Osteoblast (primary cell): ENCODE data around the gene SCN4B. TPM values are rescaled to one million over a fixed set of nuclear protein-coding genes. Genes with fewer than 3 reads are reported as not detected.

Source experiments
- DNase-seq: peaks from one replicate; pipeline ENCODE4 v3.0.0; 2011; ENCODE audit warnings: low spot score, mixed read lengths; ENCODE audit not compliant: insufficient read length; ENCODE audit errors: missing footprints
- H2AFZ ChIP-seq: 2 replicates; pipeline ENCODE4 v1.6.0; 2011; ENCODE audit warnings: mild to moderate bottlenecking, low read length
- H3K27ac ChIP-seq: 2 replicates; pipeline ENCODE4 v1.5.1; 2011; ENCODE audit warnings: mild to moderate bottlenecking, low read depth, low read length, moderate library complexity
- H3K27me3 ChIP-seq: 2 replicates; pipeline ENCODE4 v1.6.0; 2012; ENCODE audit warnings: mild to moderate bottlenecking, control low read depth, inconsistent platforms, low read length, moderate library complexity; ENCODE audit not compliant: insufficient read depth
- H3K36me3 ChIP-seq: 2 replicates; pipeline ENCODE4 v1.5.1; 2011; ENCODE audit warnings: mild to moderate bottlenecking, low read length, control low read depth, moderate library complexity; ENCODE audit not compliant: insufficient read depth
- H3K4me1 ChIP-seq: 2 replicates; pipeline ENCODE4 v1.5.1; 2011; ENCODE audit warnings: mild to moderate bottlenecking, low read length, control low read depth, moderate library complexity; ENCODE audit not compliant: insufficient read depth
- H3K4me2 ChIP-seq: 2 replicates; pipeline ENCODE4 v1.6.0; 2011; ENCODE audit warnings: mild to moderate bottlenecking, low read length; ENCODE audit not compliant: insufficient read depth
- H3K4me3 ChIP-seq: fragments of 200-600 bp; sonication (generic); 3 replicates; pipeline ENCODE4 v1.5.1; 2012; ENCODE audit warnings: mild to moderate bottlenecking, low read length, inconsistent platforms; ENCODE audit not compliant: insufficient read depth
- H3K79me2 ChIP-seq: 2 replicates; pipeline ENCODE4 v1.6.0; 2012; ENCODE audit warnings: mild to moderate bottlenecking, low read length, control low read depth, inconsistent platforms; ENCODE audit not compliant: insufficient read depth
- H3K9me3 ChIP-seq: 2 replicates; pipeline ENCODE4 v1.5.1; 2011; ENCODE audit warnings: low read depth, low read length, control low read depth
- H4K20me1 ChIP-seq: 2 replicates; pipeline ENCODE4 v1.6.0; 2012; ENCODE audit warnings: mild to moderate bottlenecking, low read length, control low read depth; ENCODE audit not compliant: insufficient read depth
- CTCF ChIP-seq: IDR thresholded peaks from 2 replicates; pipeline ENCODE4 v1.5.1; 2011; ENCODE audit warnings: mild to moderate bottlenecking, low read depth, low read length, moderate library complexity; ENCODE audit errors: extremely low read depth
- total RNA-seq: library from RNA; depleted of rRNA; stranded (reverse); fragments of >200 nt; gene quantifications from 2 replicates; pipeline ENCODE4 v1.2.3, GENCODE V29; 2012

Gene SCN4B
- total RNA-seq, 1 donor: 0.36 TPM

- Histone ChIP-seq H3K4me1 (no peaks in the 10 kb centered on the region), H4K20me1 (no peaks in the 10 kb centered on the region), H3K79me2 (no peaks in the 10 kb centered on the region), H3K36me3 (no peaks in the 10 kb centered on the region), H3K9me3 (no peaks in the 10 kb centered on the region), H3K27ac (no peak overlapping the region), H3K4me2 (no peak overlapping the region), H3K27me3 (no peaks in the 10 kb centered on the region), H3K4me3 (no peak overlapping the region), H2AFZ (no peak overlapping the region)
- no peak for DNase-seq
- no peak for TF ChIP-seq CTCF
Observed at GRCh38 chr11:118095493-118095892, 57.1 kb downstream of the SCN4B start.

DNA sequence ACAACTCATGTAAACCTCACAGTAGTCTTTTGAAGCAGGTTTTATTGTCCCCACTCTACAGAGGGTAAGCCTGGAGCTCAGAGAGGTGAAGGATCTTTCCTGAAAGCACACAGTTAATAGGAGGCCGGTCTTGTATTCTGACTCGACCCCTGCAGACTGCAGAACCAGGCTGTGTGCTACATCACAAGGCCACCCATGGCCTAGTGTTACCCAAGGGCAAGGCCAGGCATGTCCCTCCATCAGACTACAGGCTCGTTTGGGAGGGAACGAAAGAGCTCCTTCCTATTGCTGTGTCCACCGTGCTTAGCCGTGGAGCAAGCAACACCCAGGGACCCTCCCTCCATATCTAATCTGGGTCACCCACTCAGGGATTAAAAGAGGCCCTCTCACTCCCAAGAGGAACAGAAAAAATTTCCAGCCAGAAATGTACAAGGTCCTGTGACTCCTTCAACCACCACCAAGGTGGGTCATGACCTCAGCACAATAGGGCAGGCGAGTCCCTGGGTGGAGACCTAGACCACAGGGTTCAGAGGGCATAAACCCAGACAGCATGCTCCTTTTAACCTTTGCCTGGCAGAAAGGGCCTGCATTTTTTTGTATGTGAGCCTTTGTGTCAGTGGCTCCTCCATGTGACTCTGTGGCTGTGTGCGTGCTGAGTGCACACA lies 59.6 kb downstream of the SCN4B start:
- Histone ChIP-seq H3K27me3 (no peaks in the 10 kb centered on the region), H2AFZ (no peak overlapping the region), H3K36me3 (no peaks in the 10 kb centered on the region), H4K20me1 (no peaks in the 10 kb centered on the region), H3K4me2 (no peak overlapping the region), H3K4me3 (no peak overlapping the region), H3K4me1 (no peaks in the 10 kb centered on the region), H3K79me2 (no peaks in the 10 kb centered on the region), H3K27ac (no peak overlapping the region), H3K9me3 (no peaks in the 10 kb centered on the region)
- no peak for DNase-seq
- no peak for TF ChIP-seq CTCF

DNA sequence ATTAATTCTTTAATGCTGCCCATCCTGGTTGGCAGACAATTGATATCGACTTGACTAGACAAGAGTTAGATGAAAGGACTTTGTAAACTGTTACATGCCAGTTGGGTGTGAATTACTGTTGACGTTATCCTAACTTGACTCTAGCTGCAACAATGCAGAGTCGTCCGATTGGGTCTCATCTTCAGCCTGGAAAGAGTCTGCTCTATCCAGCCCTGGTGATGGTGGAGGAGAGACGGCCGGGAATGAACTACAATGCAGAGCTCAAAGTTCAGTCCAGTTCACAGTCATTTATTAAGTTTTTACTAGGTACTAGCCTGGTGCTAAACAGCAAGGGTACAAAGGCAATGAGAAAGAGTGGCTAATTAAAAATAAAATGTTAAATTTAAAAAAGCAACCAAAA lies 60.9 kb downstream of the SCN4B start:
- Histone ChIP-seq H4K20me1 (no peaks in the 10 kb centered on the region), H3K27me3 (no peaks in the 10 kb centered on the region), H3K4me3 (no peak overlapping the region), H3K4me1 (no peaks in the 10 kb centered on the region), H3K9me3 (no peaks in the 10 kb centered on the region), H3K27ac (no peak overlapping the region), H3K4me2 (no peak overlapping the region), H3K36me3 (no peaks in the 10 kb centered on the region), H2AFZ (no peak overlapping the region), H3K79me2 (no peaks in the 10 kb centered on the region)
- no peak for TF ChIP-seq CTCF
- no peak for DNase-seq

- Histone ChIP-seq H2AFZ (no peak overlapping the region), H3K27ac (no peak overlapping the region), H3K27me3 (no peaks in the 10 kb centered on the region), H3K79me2 (no peaks in the 10 kb centered on the region), H3K9me3 (no peaks in the 10 kb centered on the region), H3K4me3 (no peak overlapping the region), H4K20me1 (no peaks in the 10 kb centered on the region), H3K36me3 (no peaks in the 10 kb centered on the region), H3K4me1 (no peaks in the 10 kb centered on the region), H3K4me2 (no peak overlapping the region)
- no peak for TF ChIP-seq CTCF
- no peak for DNase-seq
Observed at GRCh38 chr11:118090545-118091162, 62.0 kb downstream of the SCN4B start.
